Measurements from ENCODE around the gene MMP24.
"Not testable (repeated sequence)": the region's sequence is repeated elsewhere in the genome, so short reads cannot be mapped to it uniquely, and the experiment has no call there.

Gene MMP24

DNA sequence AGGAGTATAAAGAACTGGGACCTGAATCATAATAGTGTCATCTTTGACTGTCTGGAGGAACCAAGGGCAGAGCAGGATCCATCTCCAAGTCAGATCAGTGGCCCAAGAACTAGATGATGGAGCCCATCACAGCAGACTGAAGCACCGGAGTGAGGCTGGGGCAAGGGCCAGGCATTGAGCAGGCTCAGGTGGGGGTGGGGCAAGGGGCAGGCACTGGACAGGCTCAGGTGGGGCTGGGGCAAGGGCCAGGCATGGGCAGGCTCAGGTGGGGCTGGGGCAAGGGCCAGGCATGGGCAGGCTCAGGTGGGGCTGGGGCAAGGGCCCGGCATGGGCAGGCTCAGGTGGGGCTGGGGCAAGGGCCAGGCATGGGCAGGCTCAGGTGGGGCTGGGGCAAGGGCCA, 26.1 kb downstream of the MMP24 start:
- peak; percentile 5 for ATAC-seq (replicated peaks; ENCODE audit: extremely low read depth, poor library complexity, severe bottlenecking)
- DNase-seq (ENCODE audit: low spot score in 2 of 2); H3K27me3 Mint-ChIP-seq; H3K36me3 Mint-ChIP-seq (ENCODE audit: insufficient read depth); H3K9me3 Mint-ChIP-seq: not testable (repeated sequence)
- Mint-ChIP-seq H3K27ac (ENCODE audit: low read depth) (peak overlapping the region; percentile 99), H3K4me1 (peaks cover 26% of the 10 kb centered on the region), H3K4me3 (peak overlapping the region; percentile 75)

DNA sequence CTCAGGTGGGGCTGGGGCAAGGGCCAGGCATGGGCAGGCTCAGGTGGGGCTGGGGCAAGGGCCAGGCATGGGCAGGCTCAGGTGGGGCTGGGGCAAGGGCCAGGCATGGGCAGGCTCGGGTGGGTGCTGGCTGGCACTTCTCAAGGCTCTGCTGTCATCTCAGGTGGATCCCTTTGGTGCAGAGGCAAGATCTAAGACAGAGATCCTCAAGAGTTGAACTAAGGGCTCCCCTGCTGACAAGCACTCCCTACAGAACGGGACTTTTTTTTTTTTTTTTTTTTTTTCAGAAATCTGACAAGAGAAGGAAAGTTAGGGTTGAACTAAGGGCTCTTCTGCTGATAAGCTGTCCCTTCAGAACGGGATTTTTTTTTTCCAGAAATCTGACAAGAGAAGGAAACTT, 26.5 kb downstream of the MMP24 start:
- ATAC-seq (replicated peaks; ENCODE audit: extremely low read depth, poor library complexity, severe bottlenecking) (no peak), DNase-seq (ENCODE audit: low spot score in 2 of 2) (no peak)
- Mint-ChIP-seq H3K27me3 (no peaks in the 10 kb centered on the region), H3K27ac (ENCODE audit: low read depth) (peak overlapping the region; percentile 99), H3K9me3 (no peaks in the 10 kb centered on the region), H3K36me3 (ENCODE audit: insufficient read depth) (peaks cover 8% of the 10 kb centered on the region), H3K4me3 (no peak overlapping the region), H3K4me1 (peaks cover 26% of the 10 kb centered on the region)

DNA sequence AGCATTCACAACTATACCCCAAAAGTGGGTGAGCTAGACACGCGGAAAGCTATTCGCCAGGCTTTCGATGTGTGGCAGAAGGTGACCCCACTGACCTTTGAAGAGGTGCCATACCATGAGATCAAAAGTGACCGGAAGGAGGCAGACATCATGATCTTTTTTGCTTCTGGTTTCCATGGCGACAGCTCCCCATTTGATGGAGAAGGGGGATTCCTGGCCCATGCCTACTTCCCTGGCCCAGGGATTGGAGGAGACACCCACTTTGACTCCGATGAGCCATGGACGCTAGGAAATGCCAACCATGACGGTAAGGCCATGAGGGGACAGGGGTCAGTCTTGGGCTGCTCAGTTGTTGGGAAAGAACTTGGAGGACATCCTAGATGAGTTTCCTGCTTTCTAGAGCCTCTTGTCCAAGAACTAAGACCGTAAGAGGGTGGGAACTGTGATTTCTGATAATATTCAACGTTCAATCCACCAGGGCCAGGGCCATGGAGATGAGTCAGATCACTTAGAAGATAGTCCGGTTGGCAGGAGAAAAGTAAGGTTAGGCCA, 28.0 kb downstream of the MMP24 start:
- H3K27me3 Mint-ChIP-seq: no peaks in the 10 kb centered on the region
- H3K27ac Mint-ChIP-seq (ENCODE audit: low read depth): peak overlapping the region; percentile 73
- H3K4me1 Mint-ChIP-seq: peaks cover 26% of the 10 kb centered on the region
- ATAC-seq (replicated peaks; ENCODE audit: extremely low read depth, poor library complexity, severe bottlenecking): no peak
- H3K4me3 Mint-ChIP-seq: no peak overlapping the region
- peaks cover 12% of the 10 kb centered on the region for H3K36me3 Mint-ChIP-seq (ENCODE audit: insufficient read depth)
- DNase-seq (ENCODE audit: low spot score in 2 of 2): no peak
- no peaks in the 10 kb centered on the region for H3K9me3 Mint-ChIP-seq

DNA sequence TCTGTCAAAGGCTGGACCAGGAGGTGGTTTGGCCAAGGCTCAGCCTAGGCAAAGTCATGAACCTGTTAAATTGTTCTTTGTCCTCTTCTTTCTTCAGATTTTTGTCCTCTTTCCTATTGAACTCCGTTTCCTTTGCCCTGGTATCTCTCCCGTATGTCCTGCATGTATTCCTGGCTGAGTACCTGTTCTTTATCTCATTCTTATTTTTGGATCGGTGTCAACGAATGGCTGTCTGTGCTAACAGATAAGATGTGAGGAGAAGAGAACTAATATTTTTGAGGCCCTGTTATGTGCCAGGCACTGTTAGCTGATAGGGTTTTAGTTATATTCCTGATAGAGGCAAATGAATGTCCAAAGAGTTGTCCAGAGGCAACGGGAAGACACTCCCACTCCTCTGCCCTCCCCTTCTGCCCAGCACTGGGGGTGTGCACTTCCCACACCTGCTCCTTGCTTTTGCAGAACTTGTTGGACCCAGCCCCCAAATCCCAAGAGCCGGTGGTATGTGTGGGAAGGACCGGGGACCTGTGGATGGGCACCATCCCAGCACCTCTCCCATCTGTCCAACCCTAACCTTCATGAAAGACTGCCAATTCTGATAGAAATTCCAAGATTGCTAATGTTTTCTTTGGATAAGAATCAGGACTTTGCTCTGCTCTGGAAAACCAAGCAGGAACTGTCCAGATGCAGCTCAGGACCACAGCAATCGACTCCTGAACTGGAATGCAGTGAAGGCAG, 30.9 kb downstream of the MMP24 start:
- H3K4me3 Mint-ChIP-seq: no peak overlapping the region
- no peak overlapping the region for H3K27ac Mint-ChIP-seq (ENCODE audit: low read depth)
- ATAC-seq (replicated peaks; ENCODE audit: extremely low read depth, poor library complexity, severe bottlenecking) (no peak), DNase-seq (ENCODE audit: low spot score in 2 of 2) (no peak)
- H3K36me3 Mint-ChIP-seq (ENCODE audit: insufficient read depth): peaks cover 10% of the 10 kb centered on the region
- peaks cover 4% of the 10 kb centered on the region for H3K4me1 Mint-ChIP-seq
- H3K9me3 Mint-ChIP-seq: no peaks in the 10 kb centered on the region
- no peaks in the 10 kb centered on the region for H3K27me3 Mint-ChIP-seq

DNA sequence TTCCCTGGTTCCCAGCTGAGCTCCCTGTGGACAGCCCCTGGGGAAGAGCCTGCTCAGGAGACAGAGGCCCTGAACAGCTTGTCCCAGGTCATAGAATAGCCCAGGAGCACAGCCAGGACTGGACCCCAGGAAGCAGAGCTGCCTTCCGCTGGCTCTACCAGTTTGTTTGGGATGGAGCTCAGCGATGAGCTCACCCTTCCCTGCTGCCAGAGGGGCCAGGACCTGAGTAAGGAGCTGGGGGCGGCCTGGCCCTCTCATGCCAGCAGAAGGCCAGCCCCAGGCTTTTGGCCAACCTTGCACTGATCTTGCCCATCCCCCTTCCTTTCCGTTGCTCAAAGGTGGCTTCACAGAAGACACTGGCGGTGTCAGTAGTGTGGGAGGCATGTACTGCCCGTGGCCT, 33.9 kb downstream of the MMP24 start:
- no peaks in the 10 kb centered on the region for H3K9me3 Mint-ChIP-seq
- no peak overlapping the region for H3K4me3 Mint-ChIP-seq
- peaks cover 14% of the 10 kb centered on the region for H3K36me3 Mint-ChIP-seq (ENCODE audit: insufficient read depth)
- DNase-seq (ENCODE audit: low spot score in 2 of 2) (no peak), ATAC-seq (replicated peaks; ENCODE audit: extremely low read depth, poor library complexity, severe bottlenecking) (no peak)
- H3K27ac Mint-ChIP-seq (ENCODE audit: low read depth): no peak overlapping the region
- H3K27me3 Mint-ChIP-seq: no peaks in the 10 kb centered on the region
- peaks cover 10% of the 10 kb centered on the region for H3K4me1 Mint-ChIP-seq

DNA sequence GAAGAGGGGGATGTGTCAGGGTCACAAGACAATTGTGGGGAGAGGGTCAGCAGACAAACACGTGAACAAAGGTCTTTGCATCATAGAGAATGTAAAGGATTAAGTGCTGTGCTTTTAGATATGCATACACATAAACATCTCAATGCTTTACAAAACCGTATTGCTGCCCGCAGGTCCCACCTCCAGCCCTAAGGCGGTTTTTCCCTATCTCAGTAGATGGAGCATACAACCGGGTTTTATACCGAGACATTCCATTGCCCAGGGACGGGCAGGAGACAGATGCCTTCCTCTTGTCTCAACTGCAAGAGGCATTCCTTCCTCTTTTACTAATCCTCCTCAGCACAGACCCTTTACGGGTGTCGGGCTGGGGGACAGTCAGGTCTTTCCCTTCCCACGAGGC, 35.8 kb downstream of the MMP24 start:
- not testable (repeated sequence) for H3K9me3 Mint-ChIP-seq; H3K27ac Mint-ChIP-seq (ENCODE audit: low read depth); ATAC-seq (replicated peaks; ENCODE audit: extremely low read depth, poor library complexity, severe bottlenecking); H3K4me3 Mint-ChIP-seq; DNase-seq (ENCODE audit: low spot score in 2 of 2); H3K27me3 Mint-ChIP-seq
- peaks cover 10% of the 10 kb centered on the region for H3K4me1 Mint-ChIP-seq
- peaks cover 16% of the 10 kb centered on the region for H3K36me3 Mint-ChIP-seq (ENCODE audit: insufficient read depth)

DNA sequence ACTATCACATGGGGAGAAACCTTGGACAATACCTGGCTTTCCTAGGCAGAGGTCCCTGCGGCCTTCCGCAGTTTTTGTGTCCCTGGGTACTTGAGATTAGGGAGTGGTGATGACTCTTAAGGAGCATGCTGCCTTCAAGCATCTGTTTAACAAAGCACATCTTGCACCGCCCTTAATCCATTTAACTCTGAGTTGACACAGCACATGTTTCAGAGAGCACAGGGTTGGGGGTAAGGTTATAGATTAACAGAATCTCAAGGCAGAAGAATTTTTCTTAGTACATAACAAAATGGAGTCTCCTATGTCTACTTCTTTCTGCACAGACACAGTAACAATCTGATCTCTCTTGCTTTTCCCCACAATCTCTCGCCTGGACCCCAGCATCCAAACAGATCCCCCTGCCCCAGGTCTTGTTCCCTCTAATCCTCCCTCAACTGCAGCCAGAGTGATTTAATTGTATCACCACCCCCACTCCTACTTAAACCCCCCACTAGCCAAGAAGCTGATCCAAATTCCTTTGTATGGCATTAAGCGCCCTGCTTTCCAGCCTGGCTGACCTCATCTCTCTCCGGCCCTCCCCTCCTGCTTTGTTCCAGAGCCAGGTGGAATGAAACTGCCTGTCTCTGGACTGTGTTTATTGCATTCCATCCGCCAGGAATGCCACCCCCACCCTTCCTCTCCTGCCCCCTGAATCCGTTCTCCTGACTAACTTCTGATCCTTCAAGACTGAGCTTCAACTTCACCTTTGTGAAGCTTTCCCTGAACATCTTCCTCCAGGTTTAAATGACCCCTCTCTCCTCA, 36.4 kb downstream of the MMP24 start:
- Mint-ChIP-seq H3K4me1 (peaks cover 15% of the 10 kb centered on the region), H3K36me3 (ENCODE audit: insufficient read depth) (peaks cover 17% of the 10 kb centered on the region), H3K27ac (ENCODE audit: low read depth) (peak overlapping the region; percentile 3)
- H3K9me3 Mint-ChIP-seq; H3K27me3 Mint-ChIP-seq; DNase-seq (ENCODE audit: low spot score in 2 of 2); ATAC-seq (replicated peaks; ENCODE audit: extremely low read depth, poor library complexity, severe bottlenecking); H3K4me3 Mint-ChIP-seq: not testable (repeated sequence)

DNA sequence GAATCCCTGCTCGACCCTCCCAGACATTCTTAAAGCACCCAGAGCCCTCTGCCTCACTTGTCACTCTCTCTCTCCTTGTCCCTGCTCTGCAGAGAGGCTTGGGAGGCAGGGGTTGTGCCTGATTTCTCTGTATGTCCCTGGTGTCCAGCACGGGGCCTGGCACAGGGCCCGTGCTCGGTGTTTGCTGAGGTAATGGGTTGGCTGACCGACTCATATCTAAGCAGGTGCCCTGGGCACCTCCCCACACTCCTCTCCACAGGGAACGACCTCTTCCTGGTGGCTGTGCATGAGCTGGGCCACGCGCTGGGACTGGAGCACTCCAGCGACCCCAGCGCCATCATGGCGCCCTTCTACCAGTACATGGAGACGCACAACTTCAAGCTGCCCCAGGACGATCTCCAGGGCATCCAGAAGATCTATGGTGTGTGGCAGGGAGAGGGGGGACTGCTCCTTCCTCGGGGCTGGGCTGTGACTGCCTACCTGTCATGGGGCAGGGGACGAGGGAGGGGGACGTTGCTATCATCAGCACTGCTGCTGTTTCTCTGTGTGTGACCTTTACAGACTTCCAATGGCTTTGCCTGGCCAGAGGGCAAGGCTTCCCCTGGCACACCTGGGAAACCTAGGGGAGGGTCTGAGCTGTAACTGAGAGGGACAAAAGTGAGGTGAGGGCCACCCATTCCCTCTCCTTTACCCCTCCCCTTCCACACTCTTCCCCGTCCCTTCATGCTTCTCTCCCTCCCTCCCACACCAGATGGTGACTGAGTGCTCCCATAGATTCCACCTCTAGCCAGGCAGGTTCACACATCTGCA, 37.2 kb downstream of the MMP24 start:
- H3K4me3 Mint-ChIP-seq: no peak overlapping the region
- H3K4me1 Mint-ChIP-seq: peaks cover 16% of the 10 kb centered on the region
- peaks cover 17% of the 10 kb centered on the region for H3K36me3 Mint-ChIP-seq (ENCODE audit: insufficient read depth)
- no peak for DNase-seq (ENCODE audit: low spot score in 2 of 2)
- ATAC-seq (replicated peaks; ENCODE audit: extremely low read depth, poor library complexity, severe bottlenecking): no peak
- peak overlapping the region; percentile 3 for H3K27ac Mint-ChIP-seq (ENCODE audit: low read depth)
- no peaks in the 10 kb centered on the region for H3K9me3 Mint-ChIP-seq
- no peaks in the 10 kb centered on the region for H3K27me3 Mint-ChIP-seq

DNA sequence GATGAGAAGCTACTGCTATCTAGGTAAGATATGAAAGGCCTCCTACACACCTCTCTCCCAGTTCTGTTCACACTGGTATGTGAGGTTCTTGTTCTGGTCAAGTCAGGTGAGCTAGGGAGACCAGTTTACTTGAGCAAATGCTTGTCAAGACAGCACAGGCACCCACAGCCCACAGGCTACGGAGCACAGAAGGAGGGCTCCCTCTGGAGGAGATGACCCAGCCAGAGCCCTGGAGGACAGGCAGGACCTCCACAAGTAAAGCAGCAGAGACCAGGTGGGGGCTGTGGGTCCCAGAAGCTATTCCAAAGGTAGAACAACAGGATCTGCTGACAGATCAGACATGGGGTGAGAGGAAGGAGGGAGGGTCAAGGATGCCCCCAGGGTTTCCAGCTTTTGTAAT, 38.3 kb downstream of the MMP24 start:
- Mint-ChIP-seq H3K4me1 (peaks cover 22% of the 10 kb centered on the region), H3K27me3 (no peaks in the 10 kb centered on the region), H3K4me3 (no peak overlapping the region), H3K27ac (ENCODE audit: low read depth) (no peak overlapping the region), H3K9me3 (no peaks in the 10 kb centered on the region), H3K36me3 (ENCODE audit: insufficient read depth) (peaks cover 16% of the 10 kb centered on the region)
- no peak for ATAC-seq (replicated peaks; ENCODE audit: extremely low read depth, poor library complexity, severe bottlenecking)
- no peak for DNase-seq (ENCODE audit: low spot score in 2 of 2)

DNA sequence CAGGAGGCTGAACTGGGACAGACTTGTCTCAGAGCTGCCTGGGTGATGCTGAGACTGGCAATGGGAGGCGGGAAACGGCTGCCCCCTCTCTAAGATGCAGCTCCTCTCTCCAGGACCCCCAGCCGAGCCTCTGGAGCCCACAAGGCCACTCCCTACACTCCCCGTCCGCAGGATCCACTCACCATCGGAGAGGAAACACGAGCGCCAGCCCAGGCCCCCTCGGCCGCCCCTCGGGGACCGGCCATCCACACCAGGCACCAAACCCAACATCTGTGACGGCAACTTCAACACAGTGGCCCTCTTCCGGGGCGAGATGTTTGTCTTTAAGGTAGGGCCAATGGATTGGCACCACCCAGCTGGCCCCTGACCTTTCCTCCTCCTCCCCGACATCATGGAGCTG, 40.6 kb downstream of the MMP24 start:
- Mint-ChIP-seq H3K27me3 (no peaks in the 10 kb centered on the region), H3K27ac (ENCODE audit: low read depth) (peak overlapping the region; percentile 63), H3K9me3 (no peaks in the 10 kb centered on the region), H3K4me1 (peaks cover 29% of the 10 kb centered on the region), H3K4me3 (no peak overlapping the region), H3K36me3 (ENCODE audit: insufficient read depth) (peaks cover 14% of the 10 kb centered on the region)
- ATAC-seq (replicated peaks; ENCODE audit: extremely low read depth, poor library complexity, severe bottlenecking): no peak
- no peak for DNase-seq (ENCODE audit: low spot score in 2 of 2)

DNA sequence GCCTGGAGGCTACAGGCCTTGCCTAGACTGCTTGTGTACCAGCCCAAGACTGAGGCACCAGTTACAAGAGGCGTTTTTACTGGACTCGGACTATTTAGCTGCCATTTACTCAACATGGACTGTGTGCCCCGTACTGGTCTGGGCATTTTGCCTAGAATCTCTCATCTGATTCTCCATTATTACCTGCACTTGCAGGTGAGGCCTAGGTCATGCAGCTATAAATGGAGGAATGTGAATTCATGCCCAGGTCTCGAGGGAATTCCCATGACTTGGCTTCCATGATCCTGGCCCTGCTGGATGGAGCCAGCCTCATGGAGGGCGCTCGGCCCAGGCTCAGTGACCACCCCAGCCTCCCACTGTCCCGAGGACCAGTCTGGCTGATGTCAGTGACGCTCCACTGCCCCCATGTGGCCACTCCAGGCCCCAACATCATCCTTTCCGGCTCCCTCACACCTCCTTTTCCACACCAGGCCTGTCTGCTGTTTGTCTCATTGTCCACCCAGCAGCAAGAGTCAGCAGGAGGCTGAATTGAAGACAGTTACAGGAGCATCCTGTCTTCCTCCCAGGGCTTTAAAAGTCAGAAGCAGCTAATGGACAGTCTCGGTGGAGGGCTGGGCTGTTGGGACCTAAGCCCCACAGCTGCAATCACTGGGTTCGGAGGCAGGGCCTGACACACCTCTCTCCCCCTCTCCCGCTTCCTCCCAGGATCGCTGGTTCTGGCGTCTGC, 42.7 kb downstream of the MMP24 start:
- no peaks in the 10 kb centered on the region for H3K9me3 Mint-ChIP-seq
- peak; percentile 27 to 32 for DNase-seq (ENCODE audit: low spot score in 2 of 2)
- no peaks in the 10 kb centered on the region for H3K27me3 Mint-ChIP-seq
- H3K27ac Mint-ChIP-seq (ENCODE audit: low read depth): no peak overlapping the region
- ATAC-seq (replicated peaks; ENCODE audit: extremely low read depth, poor library complexity, severe bottlenecking): peak; percentile 64
- H3K4me1 Mint-ChIP-seq: peaks cover 24% of the 10 kb centered on the region
- peaks cover 16% of the 10 kb centered on the region for H3K36me3 Mint-ChIP-seq (ENCODE audit: insufficient read depth)
- no peak overlapping the region for H3K4me3 Mint-ChIP-seq

All from central memory CD8-positive, alpha-beta T cell (primary cell).